ENCODE results near the gene LHFPL2. TPM values are rescaled to one million over a fixed set of nuclear protein-coding genes. Genes with fewer than 3 reads are reported as not detected.
"Not testable (repeated sequence)": the region's sequence is repeated elsewhere in the genome, so short reads cannot be mapped to it uniquely, and the experiment has no call there.

Gene LHFPL2
- total RNA-seq, 8 experiments from 2014 or later = 3.1 to 62.1 (median 8.3) TPM

GRCh38 chr5:78467752-78468357 lies 180.7 kb downstream of the LHFPL2 start:
- ATAC-seq (replicated peaks in 6 of 8) = peak in 5 of 8 experiments; percentile 27 to 64 (median 49)
- in situ Hi-C loops (cut with MboI; ENCODE audit: low pct_unique_long_range_greater_than_20kb in 2 of 9, low sequenced_read_pairs in 9 of 9, unreplicated experiment in 9 of 9) = loop anchor here in 1 of 9 experiments (25.0 kb wide), 1 partner anchor 156 kb away; no protein-coding TSS in a partner anchor
- Histone ChIP-seq H3K4me1 (replicated peaks in 1 of 2) (no peaks in the 10 kb centered on the region), H3K27ac (no peak overlapping the region), H3K4me3 (no peak overlapping the region)
- 0 to 44% (median 21%) methylated on average over 1 to 3 of the region's 3 CpGs; no CpG with 5 or more reads in 2 of the 10 experiments for WGBS, 10 experiments

GRCh38 chr5:78467140-78467539 lies 181.4 kb downstream of the LHFPL2 start:
- WGBS, 10 experiments = 75 to 100% (median 100%) methylated on average over 1 of the region's 1 CpG; no CpG with 5 or more reads in 3 of the 10 experiments
- ATAC-seq (replicated peaks in 6 of 8) = no peak
- no peak overlapping the region for H3K4me3 ChIP-seq
- in situ Hi-C loops (cut with MboI; ENCODE audit: low pct_unique_long_range_greater_than_20kb in 2 of 9, low sequenced_read_pairs in 9 of 9, unreplicated experiment in 9 of 9) = loop anchor here in 1 of 9 experiments (25.0 kb wide), 1 partner anchor 155 kb away; no protein-coding TSS in a partner anchor
- no peak overlapping the region for H3K27ac ChIP-seq
- no peaks in the 10 kb centered on the region for H3K4me1 ChIP-seq (replicated peaks in 1 of 2)

GRCh38 chr5:78458843-78459242 lies 189.7 kb downstream of the LHFPL2 start:
- Histone ChIP-seq H3K27ac (no peak overlapping the region), H3K4me3 (no peak overlapping the region), H3K4me1 (replicated peaks in 1 of 2) (no peaks in the 10 kb centered on the region)
- in situ Hi-C loops (cut with MboI; ENCODE audit: low pct_unique_long_range_greater_than_20kb in 2 of 9, low sequenced_read_pairs in 9 of 9, unreplicated experiment in 9 of 9) = loop anchor here in 1 of 9 experiments (25.0 kb wide), 1 partner anchor 147 kb away; no protein-coding TSS in a partner anchor
- WGBS, 10 experiments = 80 to 100% (median 94%) methylated on average over 1 to 2 of the region's 2 CpGs; no CpG with 5 or more reads in 3 of the 10 experiments
- no peak for ATAC-seq (replicated peaks in 6 of 8)

GRCh38 chr5:78457507-78457906 lies 191.1 kb downstream of the LHFPL2 start:
- WGBS, 10 experiments = no CpG with 5 or more reads among the region's 14 CpGs
- peak overlapping the region in 2 of 5 donors; percentile 9 to 12 for H3K4me3 ChIP-seq
- H3K4me1 ChIP-seq (replicated peaks in 1 of 2); H3K27ac ChIP-seq; ATAC-seq (replicated peaks in 6 of 8): not testable (repeated sequence)
- in situ Hi-C loops (cut with MboI; ENCODE audit: low pct_unique_long_range_greater_than_20kb in 2 of 9, low sequenced_read_pairs in 9 of 9, unreplicated experiment in 9 of 9) = loop anchor here in 1 of 9 experiments (25.0 kb wide), 1 partner anchor 145 kb away; no protein-coding TSS in a partner anchor

GRCh38 chr5:78449103-78449502 lies 199.5 kb downstream of the LHFPL2 start:
- no peak for ATAC-seq (replicated peaks in 6 of 8)
- no peak overlapping the region for H3K4me3 ChIP-seq
- in situ Hi-C loops (cut with MboI; ENCODE audit: low pct_unique_long_range_greater_than_20kb in 2 of 9, low sequenced_read_pairs in 9 of 9, unreplicated experiment in 9 of 9) = no loop called here
- H3K27ac ChIP-seq = no peak overlapping the region
- H3K4me1 ChIP-seq (replicated peaks in 1 of 2) = no peaks in the 10 kb centered on the region

- no peak for ATAC-seq (replicated peaks in 6 of 8)
- Histone ChIP-seq H3K4me1 (replicated peaks in 1 of 2) (no peaks in the 10 kb centered on the region), H3K27ac (no peak overlapping the region), H3K4me3 (no peak overlapping the region)
- WGBS, 10 experiments = 83 to 100% (median 100%) methylated on average over 1 of the region's 3 CpGs; no CpG with 5 or more reads in 1 of the 10 experiments
- in situ Hi-C loops (cut with MboI; ENCODE audit: low pct_unique_long_range_greater_than_20kb in 2 of 9, low sequenced_read_pairs in 9 of 9, unreplicated experiment in 9 of 9) = no loop called here
Observed at GRCh38 chr5:78447775-78448424, 200.7 kb downstream of the LHFPL2 start.

All from motor neuron (in vitro differentiated cells).